ENCODE data around the gene EPB41L3.
A peak's percentile ranks its signal among the peaks of the same experiment; 100 is the strongest.

Gene EPB41L3

DNA sequence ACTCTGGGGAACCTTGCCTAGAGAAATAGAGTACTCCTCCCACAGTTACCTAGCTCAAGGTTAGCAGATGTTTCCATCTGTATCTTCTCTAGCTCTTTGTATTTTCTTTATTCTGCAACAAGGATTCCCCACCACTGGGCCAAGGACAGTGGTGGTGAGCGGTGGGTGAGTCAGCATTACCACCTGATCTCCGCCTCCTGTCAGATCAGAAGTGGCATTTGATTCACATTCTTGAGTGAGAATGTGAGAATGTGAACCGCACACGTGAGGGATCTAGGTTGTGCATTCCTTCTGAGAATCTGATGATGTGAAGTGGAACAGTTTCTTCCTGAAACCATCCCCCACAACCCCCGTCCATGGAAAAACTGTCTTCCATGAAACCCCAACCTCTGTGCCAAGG lies 9.0 kb downstream of the EPB41L3 start:
- DNase-seq (ENCODE audit: extremely low read depth, low read depth) = no peak
- H3K4me3 ChIP-seq (replicated peaks; ENCODE audit: low read depth, low read length) = no peak overlapping the region
- TF ChIP-seq, protein P1, sequence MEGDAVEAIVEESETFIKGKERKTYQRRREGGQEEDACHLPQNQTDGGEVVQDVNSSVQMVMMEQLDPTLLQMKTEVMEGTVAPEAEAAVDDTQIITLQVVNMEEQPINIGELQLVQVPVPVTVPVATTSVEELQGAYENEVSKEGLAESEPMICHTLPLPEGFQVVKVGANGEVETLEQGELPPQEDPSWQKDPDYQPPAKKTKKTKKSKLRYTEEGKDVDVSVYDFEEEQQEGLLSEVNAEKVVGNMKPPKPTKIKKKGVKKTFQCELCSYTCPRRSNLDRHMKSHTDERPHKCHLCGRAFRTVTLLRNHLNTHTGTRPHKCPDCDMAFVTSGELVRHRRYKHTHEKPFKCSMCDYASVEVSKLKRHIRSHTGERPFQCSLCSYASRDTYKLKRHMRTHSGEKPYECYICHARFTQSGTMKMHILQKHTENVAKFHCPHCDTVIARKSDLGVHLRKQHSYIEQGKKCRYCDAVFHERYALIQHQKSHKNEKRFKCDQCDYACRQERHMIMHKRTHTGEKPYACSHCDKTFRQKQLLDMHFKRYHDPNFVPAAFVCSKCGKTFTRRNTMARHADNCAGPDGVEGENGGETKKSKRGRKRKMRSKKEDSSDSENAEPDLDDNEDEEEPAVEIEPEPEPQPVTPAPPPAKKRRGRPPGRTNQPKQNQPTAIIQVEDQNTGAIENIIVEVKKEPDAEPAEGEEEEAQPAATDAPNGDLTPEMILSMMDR (IDR thresholded peaks at IDR 0.05; ENCODE audit: low read depth, low read length, missing control alignments) = no peak

DNA sequence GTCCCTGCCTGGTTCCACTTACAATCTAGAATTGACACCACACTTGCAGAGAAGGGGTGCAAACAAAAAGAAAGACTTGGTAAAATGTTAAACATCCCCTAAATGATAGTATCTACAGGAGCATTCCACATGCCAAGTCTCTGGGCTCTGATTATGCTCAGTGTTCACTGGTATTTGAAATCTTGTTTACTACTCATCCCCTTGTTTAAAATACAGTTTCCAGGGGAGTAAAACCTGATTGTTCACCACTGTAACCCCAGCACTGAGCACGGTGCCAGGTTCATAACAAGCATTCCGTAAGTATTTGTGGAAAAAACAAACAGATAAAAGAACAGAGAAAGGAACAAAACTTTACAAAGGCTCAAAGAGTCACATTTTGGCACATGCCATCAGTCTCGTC lies 11.7 kb downstream of the EPB41L3 start:
- no peak for DNase-seq (ENCODE audit: extremely low read depth, low read depth)
- H3K4me3 ChIP-seq (replicated peaks; ENCODE audit: low read depth, low read length) = no peak overlapping the region
- TF ChIP-seq, protein P1 (IDR thresholded peaks at IDR 0.05; ENCODE audit: low read depth, low read length, missing control alignments) = no peak

DNA sequence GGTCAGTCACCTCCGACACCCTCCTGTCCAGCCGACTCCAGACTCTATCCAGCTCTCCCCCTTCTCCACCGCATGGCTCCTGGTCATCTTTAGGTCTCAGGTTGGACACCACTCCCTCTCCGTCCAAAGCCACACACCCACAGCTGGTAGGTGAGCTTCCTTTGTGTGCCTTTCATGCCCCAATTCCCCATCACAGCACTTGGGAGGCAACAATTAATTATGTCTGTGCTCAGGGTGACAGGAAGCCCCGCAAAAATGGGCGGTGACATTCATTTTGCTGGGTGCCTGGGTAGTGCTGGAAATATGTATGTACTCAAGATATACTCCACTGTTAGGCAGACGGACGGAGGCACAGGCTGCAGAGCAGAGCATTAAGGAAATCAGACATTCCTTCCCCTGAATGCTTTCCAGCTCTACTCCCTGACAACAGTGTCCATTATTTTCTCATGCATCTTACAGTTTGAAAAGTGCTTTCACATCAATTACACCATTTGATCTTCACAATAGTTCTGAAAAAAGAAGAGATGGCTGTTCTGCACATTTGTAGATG lies 13.1 kb downstream of the EPB41L3 start:
- TF ChIP-seq, protein P1 (IDR thresholded peaks at IDR 0.05; ENCODE audit: low read depth, low read length, missing control alignments) = no peak
- H3K4me3 ChIP-seq (replicated peaks; ENCODE audit: low read depth, low read length) = no peak overlapping the region
- DNase-seq (ENCODE audit: extremely low read depth, low read depth) = no peak

DNA sequence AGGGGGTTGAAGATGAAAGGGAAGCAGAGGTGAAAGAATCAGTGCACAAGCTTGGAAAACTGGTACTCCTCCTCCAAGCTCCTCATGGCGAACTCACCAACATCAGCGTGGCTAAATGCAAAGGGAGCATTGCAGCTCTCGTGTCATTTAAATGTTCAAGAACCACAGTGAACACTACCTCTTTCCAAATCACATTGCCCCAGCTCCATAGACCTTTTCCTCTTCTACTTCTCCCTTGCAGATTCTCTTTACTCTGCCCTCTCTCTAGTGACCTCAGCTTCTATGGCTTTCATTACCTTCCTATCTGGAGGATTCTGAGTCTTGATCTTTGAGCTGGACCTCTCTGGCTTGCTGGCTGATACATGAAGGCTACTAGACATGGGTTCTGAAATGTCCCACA lies 14.3 kb downstream of the EPB41L3 start:
- no peak for DNase-seq (ENCODE audit: extremely low read depth, low read depth)
- TF ChIP-seq, protein P1 (IDR thresholded peaks at IDR 0.05; ENCODE audit: low read depth, low read length, missing control alignments) = no peak
- H3K4me3 ChIP-seq (replicated peaks; ENCODE audit: low read depth, low read length) = no peak overlapping the region

DNA sequence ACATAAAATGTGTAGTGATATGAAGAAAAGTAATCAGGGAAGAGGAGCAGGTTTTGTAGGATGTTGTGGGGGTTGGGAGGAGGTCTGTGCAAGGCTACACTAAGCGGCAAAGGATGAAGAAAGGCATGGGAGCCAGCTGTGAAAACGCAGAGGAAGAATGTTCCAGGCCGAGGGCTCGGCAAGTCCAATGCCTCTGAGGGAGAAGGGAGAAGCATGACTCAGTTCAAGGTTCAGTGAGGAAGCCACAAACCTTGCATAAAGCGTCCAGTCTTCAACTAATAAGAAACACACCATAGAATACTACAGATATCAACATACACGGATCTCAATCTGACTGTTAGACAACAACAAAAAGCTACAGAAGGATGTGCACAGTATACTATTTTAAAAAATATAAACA lies 16.2 kb downstream of the EPB41L3 start:
- TF ChIP-seq, protein P1 (IDR thresholded peaks at IDR 0.05; ENCODE audit: low read depth, low read length, missing control alignments) = no peak
- H3K4me3 ChIP-seq (replicated peaks; ENCODE audit: low read depth, low read length) = no peak overlapping the region
- peak; percentile 71 for DNase-seq (ENCODE audit: extremely low read depth, low read depth)

DNA sequence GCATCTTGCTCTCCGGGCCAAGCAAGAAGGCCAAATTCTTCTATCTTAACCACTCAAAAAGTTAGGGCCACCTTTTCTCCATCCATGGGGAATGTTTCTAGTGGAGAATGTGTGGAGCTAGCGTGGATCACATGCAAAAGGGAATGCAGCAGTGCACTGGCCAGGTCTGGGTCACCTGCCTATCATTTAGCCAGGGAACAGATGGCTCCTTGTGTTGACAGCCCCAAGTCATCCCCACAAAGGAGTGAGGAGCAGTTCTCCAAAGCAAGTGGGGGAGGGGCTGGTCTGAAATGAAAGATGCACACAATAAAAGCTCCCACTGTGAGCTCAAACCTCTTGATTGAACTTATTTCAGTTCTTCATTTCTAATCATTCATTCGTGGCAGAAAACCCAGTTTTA lies 19.1 kb downstream of the EPB41L3 start:
- no peak for DNase-seq (ENCODE audit: extremely low read depth, low read depth)
- H3K4me3 ChIP-seq (replicated peaks; ENCODE audit: low read depth, low read length) = no peak overlapping the region
- TF ChIP-seq, protein P1 (IDR thresholded peaks at IDR 0.05; ENCODE audit: low read depth, low read length, missing control alignments) = no peak

DNA sequence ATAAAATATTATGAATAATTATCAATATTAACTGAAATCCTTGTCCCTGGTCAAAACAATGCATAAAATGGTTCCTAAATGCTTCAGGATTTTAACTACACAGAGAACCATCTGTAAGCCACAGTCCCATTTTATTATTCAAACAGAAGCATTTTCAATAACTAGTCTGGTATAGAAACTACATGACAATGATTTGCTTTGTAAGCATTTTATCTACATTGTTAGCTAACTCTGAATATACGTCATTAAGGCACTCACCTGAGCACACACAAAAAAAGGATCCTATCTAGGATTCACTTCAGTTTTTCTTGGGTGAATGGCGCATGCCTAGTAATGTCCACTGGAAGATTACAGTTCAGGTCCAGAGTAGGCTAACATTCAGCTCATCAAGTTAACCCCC lies 22.8 kb downstream of the EPB41L3 start:
- no peak overlapping the region for H3K4me3 ChIP-seq (replicated peaks; ENCODE audit: low read depth, low read length)
- TF ChIP-seq, protein P1 (IDR thresholded peaks at IDR 0.05; ENCODE audit: low read depth, low read length, missing control alignments) = no peak
- no peak for DNase-seq (ENCODE audit: extremely low read depth, low read depth)

All from HFF-Myc (cell line).